Stimulated activated CD4-positive, alpha-beta T cell treated with anti-CD3 and anti-CD28 coated beads, Interleukin-12 subunit alpha, Interleukin-12 subunit beta, amount 100 ng/mL, for 4 hours (primary cell): Measurements from ENCODE around the gene ZNF672.

Experiments used
- DNase-seq: peaks from one replicate; pipeline ENCODE4 v3.0.0-alpha.2; 2020

Gene ZNF672

DNA sequence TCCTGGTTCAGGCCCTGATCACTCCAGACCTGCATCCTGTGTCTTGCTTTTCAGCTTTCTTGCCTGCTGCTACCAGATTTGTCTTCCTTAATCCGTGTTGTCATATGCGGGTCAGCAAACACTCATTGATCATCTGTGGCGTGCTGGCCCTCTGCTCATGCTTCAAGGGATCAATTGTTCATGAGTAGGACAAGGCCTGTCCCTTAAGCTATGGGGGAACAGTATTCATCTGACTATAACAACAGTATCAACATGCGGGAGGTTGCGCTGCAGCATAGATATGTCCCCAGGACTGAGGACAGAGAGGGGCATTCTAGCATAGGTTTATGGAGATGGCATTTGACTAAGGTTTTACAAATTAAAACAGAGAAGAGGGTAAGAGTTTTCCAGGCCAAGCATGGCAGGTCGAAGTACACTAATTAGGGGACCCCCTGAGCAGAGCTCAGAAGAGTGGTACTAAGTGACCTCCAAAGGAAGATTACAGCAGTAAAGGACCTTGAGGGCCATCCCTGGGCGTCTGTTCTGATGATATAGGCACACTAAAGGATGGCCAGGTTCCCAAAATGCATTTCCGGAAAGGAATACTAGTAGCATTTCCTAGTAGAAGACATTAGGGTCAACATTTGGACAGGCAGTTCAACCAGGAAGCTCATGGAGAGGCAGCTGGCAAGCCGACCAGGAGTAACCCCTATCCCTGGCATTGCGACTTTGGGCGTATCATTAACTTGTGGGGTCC is 811 bp upstream of the ZNF672 start:
- no peak for DNase-seq

- DNase-seq, result peak; percentile 83
Observed at GRCh38 chr1:248838357-248839167, 538 bp downstream of the ZNF672 start.

GRCh38 chr1:248839168-248839555 is 1.1 kb downstream of the ZNF672 start:
- DNase-seq, result no peak

DNA sequence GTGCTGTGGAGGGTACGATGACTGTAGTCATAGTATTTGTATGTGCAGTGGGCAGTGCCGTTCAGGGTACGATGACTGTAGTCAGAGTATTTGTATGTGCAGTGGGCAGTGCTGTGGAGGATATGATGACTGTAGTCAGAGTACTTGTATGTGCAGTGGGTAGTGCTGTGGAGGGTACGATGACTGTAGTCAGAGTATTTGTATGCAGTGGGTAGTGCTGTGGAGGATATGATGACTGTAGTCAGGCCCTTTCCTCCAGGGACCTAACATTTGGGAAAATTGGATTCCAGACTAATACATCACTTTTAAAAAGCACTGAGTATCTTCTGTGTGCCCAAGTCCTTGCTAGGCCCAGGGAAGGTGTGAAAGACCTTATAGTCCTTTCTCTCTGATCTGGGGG is 2.9 kb downstream of the ZNF672 start:
- no peak for DNase-seq

DNA sequence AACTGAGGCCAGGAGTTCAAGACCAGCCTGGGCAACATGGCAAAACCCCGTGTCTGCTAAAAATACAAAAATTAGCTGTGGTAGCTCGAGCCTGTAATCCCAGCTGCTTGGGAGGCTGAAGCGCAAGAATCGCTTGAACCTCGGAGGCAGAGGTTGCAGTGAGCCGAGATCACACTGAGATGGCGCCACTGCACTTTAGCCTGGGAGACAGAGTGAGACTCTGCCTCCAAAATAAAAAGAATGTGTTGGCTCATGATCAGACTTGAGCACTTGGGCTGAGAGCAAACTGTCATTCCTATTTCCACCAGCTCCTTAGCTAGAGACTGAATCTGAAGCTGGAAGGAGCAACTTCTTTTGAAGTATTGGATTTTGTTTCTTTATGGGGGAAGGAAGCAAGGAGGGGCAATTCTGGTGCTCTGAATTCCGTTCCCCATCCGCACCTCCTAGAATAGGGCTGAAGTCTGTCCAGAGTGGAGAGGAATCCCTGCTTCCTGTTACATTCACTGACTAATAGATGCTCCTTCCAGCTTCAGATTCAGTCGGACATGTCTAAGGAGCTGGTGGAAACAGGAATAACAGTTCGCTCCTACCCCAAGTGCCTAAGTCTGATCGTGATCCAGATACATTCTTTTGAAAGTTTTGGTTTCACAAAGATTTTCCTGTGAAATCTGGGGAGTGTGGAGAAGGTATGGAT is 3.8 kb downstream of the ZNF672 start:
- DNase-seq, result no peak

- DNase-seq, result no peak
Observed at GRCh38 chr1:248842781-248843331, 4.8 kb downstream of the ZNF672 start.

DNA sequence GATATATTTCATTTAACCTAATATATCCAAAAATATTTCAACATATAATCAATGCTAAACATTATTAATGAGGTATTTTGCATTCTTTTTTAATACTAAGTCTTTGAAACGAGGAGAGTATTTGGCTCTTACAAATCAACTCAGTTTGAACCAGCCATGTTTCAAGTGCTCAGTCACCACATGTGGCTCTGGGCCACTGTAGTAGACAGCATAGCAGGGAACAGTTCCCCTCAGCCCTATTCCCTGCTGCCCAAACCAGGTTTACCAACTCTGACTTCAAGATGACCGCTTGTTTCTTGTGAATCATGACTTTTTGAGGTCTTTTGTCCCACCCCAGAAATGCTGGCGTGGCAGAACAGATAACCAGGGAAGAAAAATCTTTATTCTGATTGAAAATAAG is 5.7 kb downstream of the ZNF672 start:
- DNase-seq, result no peak

DNA sequence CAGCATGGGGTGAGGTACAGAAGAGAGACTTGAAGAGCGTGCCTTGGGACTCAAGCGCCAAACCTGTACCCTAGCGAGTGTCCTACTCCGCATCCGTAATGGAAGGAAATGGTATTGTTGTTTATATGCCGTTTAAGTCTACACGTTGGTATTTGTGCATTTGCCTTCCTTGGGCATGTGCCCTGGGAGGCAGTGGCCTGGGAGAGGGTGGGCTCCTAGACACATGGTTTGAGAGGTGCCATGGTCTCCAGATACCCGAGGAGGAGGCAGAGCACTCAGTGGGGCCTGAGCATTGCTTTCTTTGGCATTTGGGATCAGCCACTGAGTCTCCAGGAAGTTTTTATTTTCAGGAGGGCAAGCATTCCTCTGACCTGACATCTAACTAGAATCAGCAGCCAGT is 6.5 kb downstream of the ZNF672 start:
- DNase-seq, result no peak

GRCh38 chr1:248847181-248847955 is 9.3 kb downstream of the ZNF672 start:
- DNase-seq, result no peak

GRCh38 chr1:248847956-248848561 is 10.0 kb downstream of the ZNF672 start:
- DNase-seq, result no peak

GRCh38 chr1:248848602-248849001 is 10.6 kb downstream of the ZNF672 start:
- DNase-seq, result no peak

- DNase-seq, result no peak
Observed at GRCh38 chr1:248849152-248849551, 11.1 kb downstream of the ZNF672 start.

DNA sequence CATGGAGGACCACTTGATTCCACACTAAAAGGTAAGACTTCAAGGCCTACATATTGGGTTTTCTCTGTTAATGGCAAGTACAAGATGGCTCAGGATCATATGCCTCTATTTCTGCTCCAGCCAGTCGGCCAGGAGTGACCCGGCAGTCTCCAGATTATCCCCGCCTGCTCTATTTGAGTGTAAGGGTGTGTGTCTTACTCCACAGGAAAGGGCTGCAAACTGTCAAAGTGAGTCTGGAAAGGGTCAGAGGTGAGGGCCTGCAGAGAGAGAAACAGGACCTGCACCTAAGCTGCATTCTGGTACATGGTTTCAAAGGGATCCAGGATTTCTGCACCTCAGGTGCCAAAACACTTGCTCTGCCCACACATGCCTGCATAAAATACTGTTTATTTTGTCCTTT is 11.6 kb downstream of the ZNF672 start:
- DNase-seq, result no peak

- no peak for DNase-seq
Observed at GRCh38 chr1:248850124-248850523, 12.1 kb downstream of the ZNF672 start.

DNA sequence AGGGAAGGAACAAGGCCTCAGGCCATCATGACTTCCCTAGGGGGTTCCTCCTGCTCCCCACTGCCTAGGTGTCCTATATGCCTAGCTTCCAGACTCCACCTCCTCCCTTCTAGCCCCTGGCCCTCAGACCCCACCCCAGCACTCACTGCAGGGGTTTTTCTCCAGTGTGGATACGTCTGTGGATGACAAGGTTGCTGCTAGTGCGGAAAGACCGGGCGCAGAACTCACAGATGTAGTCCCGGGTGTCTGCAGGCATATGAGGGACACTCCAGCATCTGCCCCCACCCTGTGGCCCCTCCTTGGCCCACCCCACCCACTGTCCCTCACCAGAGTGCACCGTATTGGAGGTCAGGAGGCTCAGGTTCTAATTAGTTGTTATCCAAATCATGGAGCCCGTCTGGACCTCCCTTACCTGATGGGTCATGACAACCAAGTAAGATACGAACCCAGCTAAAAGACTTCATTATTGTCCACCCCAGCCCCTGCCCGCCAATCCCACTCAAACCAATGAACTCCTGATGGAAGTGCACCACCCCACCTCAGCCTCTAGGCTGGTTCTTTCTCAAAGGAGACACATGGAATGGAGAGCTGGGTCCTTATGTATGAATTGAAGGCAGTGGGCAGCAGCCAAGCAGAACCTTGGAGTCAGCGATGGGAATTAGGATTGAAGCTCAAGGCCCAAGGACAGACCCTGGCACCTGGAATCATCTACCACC is 12.7 kb downstream of the ZNF672 start:
- no peak for DNase-seq

- DNase-seq, result no peak
Observed at GRCh38 chr1:248851390-248851789, 13.4 kb downstream of the ZNF672 start.

GRCh38 chr1:248852481-248853405 is 14.7 kb downstream of the ZNF672 start:
- DNase-seq, result no peak

DNA sequence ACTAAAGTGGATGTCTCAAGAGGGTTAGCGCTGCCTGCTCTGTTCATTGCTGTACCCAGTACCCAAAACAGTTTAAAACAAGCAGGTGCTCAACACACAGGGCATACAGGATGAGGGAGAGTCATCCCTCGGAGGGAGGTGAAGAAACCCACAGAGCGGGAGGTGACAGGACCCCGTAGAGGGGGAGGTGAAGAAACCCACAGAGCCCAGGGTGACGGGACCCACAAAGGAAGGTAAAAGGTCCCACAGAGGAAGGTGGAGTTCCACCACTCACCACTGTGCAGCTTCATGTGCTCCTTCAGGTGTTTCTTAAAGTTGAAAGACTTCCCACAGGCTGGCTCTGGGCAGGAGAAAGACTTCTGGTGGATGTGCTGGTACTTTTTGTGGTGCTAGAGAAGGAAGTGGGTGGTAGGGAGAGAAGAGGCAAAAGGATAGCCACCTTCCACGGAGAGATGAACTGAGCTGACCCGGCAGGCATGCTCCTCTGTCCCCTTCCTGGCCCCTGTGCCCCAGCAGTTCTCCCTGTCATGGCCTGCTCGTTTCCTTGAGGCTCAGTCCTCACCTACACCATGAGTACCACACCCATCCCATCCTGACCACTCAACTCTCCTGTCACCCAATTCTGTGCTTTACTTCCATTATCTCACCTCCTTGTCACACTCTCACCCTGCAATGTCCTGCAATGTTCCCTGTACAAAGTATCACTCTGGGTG is 15.8 kb downstream of the ZNF672 start:
- DNase-seq, result no peak

DNA sequence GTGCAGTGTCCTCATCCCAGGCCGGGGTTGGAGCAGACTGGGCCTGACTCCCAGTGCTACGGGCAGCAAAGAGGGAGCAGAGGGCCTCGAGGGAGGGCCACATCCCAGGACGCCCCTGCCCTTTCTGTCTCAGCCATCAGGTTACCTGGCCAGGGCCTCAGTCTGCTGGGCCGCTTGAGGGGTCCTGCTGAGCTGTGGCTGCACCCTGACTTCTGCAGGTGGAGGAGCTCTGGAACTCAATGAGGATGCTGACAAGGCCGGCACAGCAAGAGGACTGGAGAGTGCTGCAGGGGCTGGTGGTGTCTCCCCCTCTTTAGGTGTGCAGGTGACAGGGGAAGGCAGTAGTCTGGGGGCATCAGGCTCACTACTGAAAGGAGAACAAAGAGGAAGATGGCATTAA is 17.6 kb downstream of the ZNF672 start:
- no peak for DNase-seq

DNA sequence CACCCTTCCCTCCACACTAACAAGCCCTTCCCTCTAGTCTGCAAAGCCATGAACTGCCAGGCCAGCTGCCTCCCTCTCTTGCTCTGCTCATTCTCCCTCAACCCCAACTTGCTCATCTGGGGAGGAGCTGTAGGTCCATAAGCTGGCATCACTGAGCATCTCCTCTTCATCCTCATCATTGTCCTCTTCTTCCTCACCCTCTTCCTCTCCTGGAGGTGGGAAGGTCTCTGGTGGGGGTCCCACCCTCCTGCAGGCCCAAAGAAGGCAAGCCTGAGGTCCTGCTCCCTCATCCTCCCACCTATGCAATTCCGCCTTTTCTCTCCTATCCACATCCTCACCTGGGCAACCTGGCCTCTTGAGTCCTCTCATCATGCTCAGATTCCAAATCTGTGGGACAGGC is 18.2 kb downstream of the ZNF672 start:
- DNase-seq, result no peak
